ENCODE results near the gene COL4A4. TPM values are rescaled to one million over a fixed set of nuclear protein-coding genes. Genes with fewer than 3 reads are reported as not detected.
"Not testable (repeated sequence)": the region's sequence is repeated elsewhere in the genome, so short reads cannot be mapped to it uniquely, and the experiment has no call there.

COL4A4 gene
- total RNA-seq, 2 donors from 2014 or later, result 0.08 to 0.26 TPM

- Mint-ChIP-seq H3K27ac (no peak overlapping the region), H3K9me3 (no peaks in the 10 kb centered on the region), H3K4me1 (no peaks in the 10 kb centered on the region), H3K4me3 (no peak overlapping the region), H3K27me3 (peaks cover 20% of the 10 kb centered on the region), H3K36me3 (ENCODE audit: low read depth) (no peaks in the 10 kb centered on the region)
- ATAC-seq (replicated peaks), result no peak
Observed at GRCh38 chr2:227115761-227116160, 48.2 kb downstream of the COL4A4 start.

GRCh38 chr2:227106845-227107759 lies 56.9 kb downstream of the COL4A4 start:
- no peaks in the 10 kb centered on the region for H3K9me3 Mint-ChIP-seq
- no peak for ATAC-seq (replicated peaks)
- no peak overlapping the region for H3K4me3 Mint-ChIP-seq

GRCh38 chr2:227103583-227103982 lies 60.4 kb downstream of the COL4A4 start:
- Mint-ChIP-seq H3K4me3 (no peak overlapping the region), H3K27me3 (peaks cover under 1% of the 10 kb centered on the region), H3K4me1 (no peaks in the 10 kb centered on the region), H3K27ac (no peak overlapping the region), H3K36me3 (ENCODE audit: low read depth) (no peaks in the 10 kb centered on the region), H3K9me3 (no peaks in the 10 kb centered on the region)
- no peak for ATAC-seq (replicated peaks)

More at GRCh38 chr2:227106845-227107759, 56.9 kb downstream of the COL4A4 start:
- H3K27me3 Mint-ChIP-seq, result peaks cover 6% of the 10 kb centered on the region
- no peaks in the 10 kb centered on the region for H3K36me3 Mint-ChIP-seq (ENCODE audit: low read depth)
- no peak overlapping the region for H3K27ac Mint-ChIP-seq
- H3K4me1 Mint-ChIP-seq, result no peaks in the 10 kb centered on the region

GRCh38 chr2:227099340-227099739 lies 64.7 kb downstream of the COL4A4 start:
- Mint-ChIP-seq H3K36me3 (ENCODE audit: low read depth) (no peaks in the 10 kb centered on the region), H3K9me3 (no peaks in the 10 kb centered on the region), H3K4me3 (no peak overlapping the region), H3K4me1 (no peaks in the 10 kb centered on the region), H3K27me3 (no peaks in the 10 kb centered on the region), H3K27ac (no peak overlapping the region)
- no peak for ATAC-seq (replicated peaks)

GRCh38 chr2:227098162-227098515 lies 65.9 kb downstream of the COL4A4 start:
- Mint-ChIP-seq H3K4me3 (no peak overlapping the region), H3K27me3 (no peaks in the 10 kb centered on the region), H3K4me1 (no peaks in the 10 kb centered on the region), H3K27ac (no peak overlapping the region), H3K36me3 (ENCODE audit: low read depth) (no peaks in the 10 kb centered on the region), H3K9me3 (no peaks in the 10 kb centered on the region)
- no peak for ATAC-seq (replicated peaks)

- H3K27ac Mint-ChIP-seq, result no peak overlapping the region
- H3K9me3 Mint-ChIP-seq, result no peaks in the 10 kb centered on the region
- H3K27me3 Mint-ChIP-seq, result no peaks in the 10 kb centered on the region
- H3K36me3 Mint-ChIP-seq (ENCODE audit: low read depth), result no peaks in the 10 kb centered on the region
- H3K4me3 Mint-ChIP-seq, result no peak overlapping the region
- no peak for ATAC-seq (replicated peaks)
- no peaks in the 10 kb centered on the region for H3K4me1 Mint-ChIP-seq
Observed at GRCh38 chr2:227097495-227098161, 66.4 kb downstream of the COL4A4 start.

GRCh38 chr2:227095346-227095745 lies 68.7 kb downstream of the COL4A4 start:
- no peak overlapping the region for H3K4me3 Mint-ChIP-seq
- no peaks in the 10 kb centered on the region for H3K9me3 Mint-ChIP-seq
- no peaks in the 10 kb centered on the region for H3K36me3 Mint-ChIP-seq (ENCODE audit: low read depth)
- ATAC-seq (replicated peaks), result no peak
- H3K4me1 Mint-ChIP-seq, result no peaks in the 10 kb centered on the region
- H3K27me3 Mint-ChIP-seq, result no peaks in the 10 kb centered on the region
- no peak overlapping the region for H3K27ac Mint-ChIP-seq

- Mint-ChIP-seq H3K4me1 (no peaks in the 10 kb centered on the region), H3K36me3 (ENCODE audit: low read depth) (no peaks in the 10 kb centered on the region)
Observed at GRCh38 chr2:227082286-227082685, 81.7 kb downstream of the COL4A4 start.

GRCh38 chr2:227079726-227080125 lies 84.3 kb downstream of the COL4A4 start:
- no peaks in the 10 kb centered on the region for H3K4me1 Mint-ChIP-seq
- peaks cover 7% of the 10 kb centered on the region for H3K27me3 Mint-ChIP-seq
- no peak for ATAC-seq (replicated peaks)
- H3K9me3 Mint-ChIP-seq, result peaks cover 4% of the 10 kb centered on the region
- no peaks in the 10 kb centered on the region for H3K36me3 Mint-ChIP-seq (ENCODE audit: low read depth)
- H3K27ac Mint-ChIP-seq, result no peak overlapping the region
- no peak overlapping the region for H3K4me3 Mint-ChIP-seq

More at GRCh38 chr2:227082286-227082685, 81.7 kb downstream of the COL4A4 start:
- ATAC-seq (replicated peaks), result peak; percentile 63
- H3K27me3 Mint-ChIP-seq, result peaks cover 7% of the 10 kb centered on the region
- no peaks in the 10 kb centered on the region for H3K9me3 Mint-ChIP-seq
- H3K4me3 Mint-ChIP-seq, result no peak overlapping the region
- no peak overlapping the region for H3K27ac Mint-ChIP-seq

- not testable (repeated sequence) for H3K36me3 Mint-ChIP-seq (ENCODE audit: low read depth); H3K27ac Mint-ChIP-seq; H3K4me3 Mint-ChIP-seq; ATAC-seq (replicated peaks); H3K27me3 Mint-ChIP-seq; H3K9me3 Mint-ChIP-seq; H3K4me1 Mint-ChIP-seq
Observed at GRCh38 chr2:227065065-227065464, 98.9 kb downstream of the COL4A4 start.

GRCh38 chr2:227058888-227059399 lies 105.1 kb downstream of the COL4A4 start:
- Mint-ChIP-seq H3K27ac (no peak overlapping the region), H3K27me3 (peaks cover 14% of the 10 kb centered on the region), H3K9me3 (no peaks in the 10 kb centered on the region), H3K4me1 (no peaks in the 10 kb centered on the region), H3K36me3 (ENCODE audit: low read depth) (no peaks in the 10 kb centered on the region), H3K4me3 (no peak overlapping the region)
- no peak for ATAC-seq (replicated peaks)

GRCh38 chr2:227057743-227058447 lies 106.1 kb downstream of the COL4A4 start:
- no peak overlapping the region for H3K27ac Mint-ChIP-seq
- H3K4me3 Mint-ChIP-seq, result no peak overlapping the region
- ATAC-seq (replicated peaks), result no peak
- H3K36me3 Mint-ChIP-seq (ENCODE audit: low read depth), result no peaks in the 10 kb centered on the region
- no peaks in the 10 kb centered on the region for H3K4me1 Mint-ChIP-seq
- peaks cover 14% of the 10 kb centered on the region for H3K27me3 Mint-ChIP-seq
- H3K9me3 Mint-ChIP-seq, result no peaks in the 10 kb centered on the region

- no peaks in the 10 kb centered on the region for H3K4me1 Mint-ChIP-seq
- ATAC-seq (replicated peaks), result no peak
- H3K9me3 Mint-ChIP-seq, result no peaks in the 10 kb centered on the region
- no peak overlapping the region for H3K4me3 Mint-ChIP-seq
- peaks cover 18% of the 10 kb centered on the region for H3K27me3 Mint-ChIP-seq
- H3K36me3 Mint-ChIP-seq (ENCODE audit: low read depth), result no peaks in the 10 kb centered on the region
- H3K27ac Mint-ChIP-seq, result no peak overlapping the region
Observed at GRCh38 chr2:227057060-227057459, 106.9 kb downstream of the COL4A4 start.

GRCh38 chr2:227054006-227054405 lies 110.0 kb downstream of the COL4A4 start:
- no peak for ATAC-seq (replicated peaks)

More at GRCh38 chr2:227054006-227054405, 110.0 kb downstream of the COL4A4 start:
- H3K9me3 Mint-ChIP-seq, result no peaks in the 10 kb centered on the region
- H3K27me3 Mint-ChIP-seq, result peaks cover 11% of the 10 kb centered on the region
- H3K4me1 Mint-ChIP-seq, result no peaks in the 10 kb centered on the region
- H3K4me3 Mint-ChIP-seq, result no peak overlapping the region
- H3K27ac Mint-ChIP-seq, result no peak overlapping the region
- no peaks in the 10 kb centered on the region for H3K36me3 Mint-ChIP-seq (ENCODE audit: low read depth)

Measured in activated T-helper 17 cell treated with anti-CD3 and anti-CD28 coated beads, Interleukin-2, amount 50 U/mL, for 72 hours (primary cell).